HG03280 (cell line): ENCODE measurements around the gene CAMTA1.

Experiments
- ATAC-seq: cut with Tn5 transposase; IDR thresholded peaks from one replicate; pipeline ENCODE4 v1.9.1; 2021; ENCODE audit warnings: mild to moderate bottlenecking, moderate library complexity; ENCODE audit not compliant: unreplicated experiment

The CAMTA1 gene

DNA sequence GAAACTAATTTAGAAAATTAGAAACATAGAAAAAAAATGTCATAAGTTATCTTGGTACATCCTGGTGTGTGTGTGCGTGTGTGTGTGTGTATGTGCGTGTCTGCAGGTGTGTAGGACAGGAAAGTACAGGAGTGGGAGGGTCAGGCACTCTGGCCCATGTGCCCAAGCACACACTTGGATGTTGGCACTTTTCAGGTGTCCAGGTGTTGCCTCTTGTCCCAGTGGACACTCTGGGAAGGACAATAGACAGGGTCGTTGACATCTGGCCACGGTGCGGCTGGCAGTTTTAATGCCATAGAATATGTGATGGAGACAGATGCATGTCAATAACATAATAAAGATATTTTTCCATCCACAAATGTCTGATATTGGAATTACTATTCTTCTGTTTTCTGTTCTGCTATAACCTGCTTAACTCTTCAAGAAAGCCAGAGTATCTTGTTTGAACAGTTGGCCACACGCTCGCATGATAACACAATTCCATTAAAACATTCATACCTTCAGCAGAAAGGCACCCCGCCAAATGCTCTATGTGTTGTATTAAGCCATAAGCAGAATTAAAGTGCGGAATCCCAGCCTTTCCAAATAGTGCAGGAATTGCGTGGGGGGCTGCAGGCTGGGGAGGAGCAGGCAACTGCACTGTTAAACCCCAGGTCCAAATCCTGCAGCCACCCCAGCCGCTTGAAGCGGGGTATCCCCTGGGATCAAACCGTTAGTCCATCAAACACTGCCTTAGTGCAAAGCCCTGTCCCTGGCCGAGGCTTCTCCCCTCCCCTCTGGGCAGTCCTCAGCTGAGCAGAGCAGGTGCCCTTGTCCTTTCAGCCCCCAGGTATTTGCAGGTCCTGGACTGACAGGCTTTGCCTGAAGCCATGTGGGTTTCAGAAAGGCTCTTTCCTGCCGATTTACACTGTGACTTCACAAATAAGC, 390.0 kb downstream of the CAMTA1 start:
- no peak for ATAC-seq

DNA sequence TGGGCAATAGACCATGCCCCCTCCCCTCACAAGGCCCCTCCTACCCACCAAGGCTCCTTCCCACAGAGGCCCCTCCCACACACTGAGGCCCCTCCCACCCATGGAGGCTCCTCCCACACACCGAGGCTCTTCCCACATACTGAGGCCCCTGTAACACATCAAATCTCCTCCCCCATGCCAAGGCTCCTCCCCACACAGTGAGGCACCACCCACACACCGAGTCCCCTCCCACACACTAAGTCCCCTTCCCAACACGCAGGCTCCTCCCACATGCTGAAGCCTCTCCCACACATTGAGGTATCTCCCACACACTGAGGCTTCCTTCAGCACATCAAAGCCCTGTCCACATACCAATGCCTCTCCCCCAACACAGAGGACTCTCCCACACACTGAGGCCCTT, 391.8 kb downstream of the CAMTA1 start:
- ATAC-seq = no peak

DNA sequence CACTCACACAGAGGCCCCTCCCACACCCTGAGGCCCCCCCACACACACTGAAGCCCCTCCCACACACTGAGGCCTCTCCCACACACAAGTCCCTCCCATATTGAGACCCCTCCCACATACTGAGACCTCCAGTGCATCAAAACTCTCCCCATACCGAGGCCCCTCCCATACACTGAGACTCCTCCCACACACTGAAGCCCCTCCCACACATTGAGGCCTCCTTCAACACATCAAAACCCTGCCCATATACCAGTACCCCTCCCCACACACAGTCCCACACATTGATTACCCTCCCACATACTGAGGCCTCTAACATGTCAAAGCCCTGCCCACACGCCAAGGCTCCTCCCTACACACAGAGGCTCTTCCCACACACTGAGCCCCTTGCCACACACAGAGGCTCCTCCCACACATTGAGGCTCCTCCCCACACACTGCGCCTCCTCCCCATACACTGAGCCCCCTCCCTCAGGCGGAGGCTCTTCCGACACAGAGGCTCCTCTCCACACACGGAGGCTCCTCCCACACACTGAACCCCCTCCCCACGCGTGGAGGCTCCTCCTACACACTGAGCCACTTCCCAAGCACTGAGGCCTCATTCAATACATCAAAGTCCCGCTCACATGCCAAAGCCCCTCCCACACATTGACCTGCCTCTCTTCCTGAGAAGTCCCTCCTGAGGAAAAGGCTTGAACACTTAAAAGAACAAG, 392.3 kb downstream of the CAMTA1 start:
- ATAC-seq = no peak

DNA sequence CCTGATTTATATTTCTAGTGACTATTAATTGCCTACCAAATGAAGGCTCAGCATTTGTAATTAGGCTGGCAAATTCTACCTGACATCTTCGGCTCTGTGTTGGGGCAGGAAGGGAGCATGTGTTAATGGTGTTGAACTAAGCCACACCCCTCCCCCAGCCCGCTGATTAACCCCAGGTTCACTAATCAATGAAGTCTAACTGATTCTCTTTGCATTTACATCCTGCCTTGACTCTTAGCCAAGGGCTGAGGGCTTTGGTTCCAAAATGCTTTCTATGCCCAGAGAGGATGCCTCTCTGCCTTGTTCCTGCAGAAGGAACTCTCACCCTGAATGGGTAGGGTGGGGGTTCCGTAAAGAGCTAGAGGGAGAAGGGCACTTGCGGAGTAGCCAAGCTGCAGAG, 393.1 kb downstream of the CAMTA1 start:
- no peak for ATAC-seq

DNA sequence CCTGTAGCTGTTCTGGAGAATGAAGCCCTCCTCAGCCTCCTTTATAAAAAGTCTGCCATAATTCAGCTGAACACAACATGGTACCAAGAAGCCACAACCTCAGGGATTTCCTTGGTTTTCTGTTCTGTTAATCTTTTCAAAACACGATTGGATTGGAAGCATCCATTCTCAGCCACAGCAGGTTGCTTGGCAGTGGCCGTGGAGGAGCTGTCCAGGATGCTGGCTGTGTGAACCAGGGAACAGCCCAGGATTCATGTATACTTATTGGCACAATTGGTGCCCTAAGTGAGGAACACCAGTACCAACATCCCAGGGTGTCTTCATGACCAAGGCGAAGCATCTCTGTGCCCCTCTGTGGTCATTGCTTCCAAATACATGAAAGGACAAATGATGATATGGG, 393.5 kb downstream of the CAMTA1 start:
- ATAC-seq = no peak

DNA sequence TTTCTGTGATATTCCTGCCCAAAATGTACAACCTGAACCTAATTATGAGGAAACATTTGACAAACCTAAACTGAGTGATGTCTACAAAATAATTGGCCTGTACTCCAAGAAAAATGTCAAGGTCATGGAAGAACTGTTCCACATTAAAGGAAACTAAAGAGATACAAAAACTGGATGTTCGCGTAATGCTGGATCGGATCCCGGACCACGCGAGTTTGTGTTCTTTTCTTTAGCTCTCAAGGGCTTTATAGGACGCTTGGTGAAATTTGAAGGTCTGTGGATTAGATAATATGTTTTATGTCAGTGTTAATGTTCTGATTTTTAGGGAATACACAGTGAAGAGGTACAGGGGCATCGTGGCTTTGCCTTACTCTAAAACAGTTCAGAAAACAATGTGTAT, 400.5 kb downstream of the CAMTA1 start:
- ATAC-seq = no peak

DNA sequence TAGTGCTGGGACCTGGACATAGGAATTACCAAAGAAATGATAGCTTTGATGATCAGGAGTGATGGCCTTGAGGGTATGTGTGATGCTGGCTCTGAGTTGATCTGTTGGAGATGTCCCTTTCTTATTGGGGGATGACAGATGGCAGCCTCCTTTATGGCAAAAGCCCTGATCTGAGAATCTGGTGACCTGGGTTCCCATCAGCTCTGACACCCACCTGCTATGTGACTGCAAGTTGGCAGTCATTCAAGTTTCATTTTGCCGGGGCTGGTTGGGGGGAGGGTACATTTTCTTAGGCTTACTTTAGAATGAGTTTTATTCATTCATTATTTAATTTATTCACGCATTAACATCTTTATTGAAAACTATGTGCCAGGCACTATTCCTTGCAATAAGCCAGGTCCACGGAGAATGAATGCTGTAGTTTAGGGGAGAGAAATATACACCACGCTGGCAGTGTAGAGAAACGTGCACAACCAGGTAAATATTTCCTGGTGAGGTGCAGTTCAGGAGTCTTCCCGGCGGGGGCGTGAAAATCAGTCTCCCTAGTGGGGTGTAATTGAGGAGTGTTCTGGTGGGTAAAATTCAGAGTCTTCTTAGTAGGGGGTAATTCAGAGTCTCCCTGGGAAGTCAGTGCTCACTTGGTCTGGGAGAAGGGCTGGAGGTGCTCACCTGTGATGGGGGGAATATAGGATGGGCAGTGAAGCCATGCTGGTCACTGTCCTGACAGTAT, 401.3 kb downstream of the CAMTA1 start:
- ATAC-seq = no peak

DNA sequence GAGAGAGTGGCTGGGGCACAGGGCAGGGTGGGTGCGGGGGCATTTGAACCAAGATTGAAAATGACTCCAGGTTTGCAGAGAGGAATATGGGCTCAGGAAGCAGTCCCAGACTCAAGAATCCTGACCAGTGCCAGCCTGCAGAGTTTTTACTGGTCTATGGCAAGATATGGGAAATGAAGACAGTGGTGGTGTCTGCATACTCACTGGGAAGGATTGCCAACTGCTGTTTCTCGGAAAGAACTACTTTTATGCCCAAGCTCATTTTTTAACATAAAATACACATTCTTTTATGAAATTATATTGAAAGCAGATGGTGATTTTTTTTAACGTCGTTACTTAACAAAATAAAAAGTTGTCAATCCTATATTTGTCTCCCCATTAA, 401.8 kb downstream of the CAMTA1 start:
- no peak for ATAC-seq

DNA sequence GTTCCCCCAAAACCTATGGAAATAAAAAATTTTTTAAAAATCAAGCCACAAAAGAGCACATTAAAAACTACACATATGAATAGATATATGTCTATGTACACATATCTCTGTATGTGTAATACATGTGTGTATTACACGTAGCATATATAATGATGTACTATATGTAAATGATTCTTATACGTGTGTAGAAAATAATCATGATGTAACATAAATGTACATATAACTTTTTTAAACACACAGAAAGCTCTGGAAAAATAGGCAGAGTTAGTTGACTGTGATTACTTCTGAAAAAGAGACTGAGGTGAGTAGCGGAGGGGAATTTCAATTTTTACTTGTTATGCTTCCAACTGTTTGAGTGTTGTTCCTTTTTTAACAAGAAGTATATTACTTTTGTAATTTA, 405.0 kb downstream of the CAMTA1 start:
- no peak for ATAC-seq

DNA sequence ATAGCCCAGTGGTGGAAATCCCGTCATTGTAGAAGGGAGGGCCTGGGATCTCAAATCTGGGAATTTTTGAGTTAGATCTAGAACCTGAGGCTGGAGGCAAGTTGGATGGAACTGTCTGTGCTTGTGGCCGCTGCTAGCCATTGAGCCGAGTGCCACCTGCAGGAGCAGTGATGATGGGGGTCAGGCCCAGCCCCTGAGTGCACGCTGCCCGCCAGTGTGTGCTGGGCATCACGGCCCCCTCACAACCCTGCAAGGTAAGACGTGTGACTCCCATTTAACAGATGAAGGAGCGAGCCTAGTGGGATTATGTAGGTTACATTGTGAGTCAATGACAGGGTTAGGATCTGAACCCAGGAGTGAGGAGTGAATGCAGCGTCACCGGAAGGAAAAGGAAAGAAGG, 407.2 kb downstream of the CAMTA1 start:
- no peak for ATAC-seq

DNA sequence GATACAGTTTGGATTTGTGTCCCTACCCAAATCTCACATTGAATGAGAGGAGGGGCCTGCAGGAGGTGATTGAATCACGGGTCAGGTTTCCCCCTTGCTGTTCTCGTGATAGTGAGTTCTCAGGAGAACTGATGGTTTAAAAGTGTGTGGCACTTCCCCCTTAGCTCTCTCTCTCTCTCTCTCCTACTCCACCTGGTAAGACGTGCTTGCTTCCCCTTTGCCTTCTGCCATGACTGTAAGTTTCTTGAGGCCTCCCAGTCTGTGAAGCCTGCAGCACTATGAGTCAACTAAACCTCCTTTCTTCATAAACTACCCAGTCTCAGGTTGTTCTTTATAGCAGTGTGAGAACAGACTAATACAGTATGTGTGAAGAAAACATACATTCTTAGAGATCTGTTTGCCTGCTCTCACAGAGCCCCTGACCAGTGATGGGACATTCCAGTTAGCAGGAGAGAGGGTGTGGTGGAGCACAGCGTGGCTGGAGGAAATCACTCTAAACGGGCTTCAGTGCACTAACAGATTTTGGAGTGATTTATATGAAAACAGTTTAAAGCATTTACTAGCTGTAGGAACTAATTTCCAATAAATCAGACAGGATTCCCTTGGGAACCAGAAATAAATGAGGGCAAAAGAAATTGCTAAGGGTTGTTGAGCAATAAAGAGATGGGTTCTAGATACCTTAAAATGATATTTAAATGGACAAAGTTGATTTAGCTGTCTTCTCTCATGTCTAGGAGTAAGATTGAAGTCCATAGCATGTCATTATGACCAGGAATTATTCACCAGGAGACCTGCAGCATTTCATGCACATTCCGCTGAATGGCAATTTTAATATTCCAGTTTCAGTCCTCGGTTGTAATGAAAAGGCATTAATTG, 411.0 kb downstream of the CAMTA1 start:
- no peak for ATAC-seq

DNA sequence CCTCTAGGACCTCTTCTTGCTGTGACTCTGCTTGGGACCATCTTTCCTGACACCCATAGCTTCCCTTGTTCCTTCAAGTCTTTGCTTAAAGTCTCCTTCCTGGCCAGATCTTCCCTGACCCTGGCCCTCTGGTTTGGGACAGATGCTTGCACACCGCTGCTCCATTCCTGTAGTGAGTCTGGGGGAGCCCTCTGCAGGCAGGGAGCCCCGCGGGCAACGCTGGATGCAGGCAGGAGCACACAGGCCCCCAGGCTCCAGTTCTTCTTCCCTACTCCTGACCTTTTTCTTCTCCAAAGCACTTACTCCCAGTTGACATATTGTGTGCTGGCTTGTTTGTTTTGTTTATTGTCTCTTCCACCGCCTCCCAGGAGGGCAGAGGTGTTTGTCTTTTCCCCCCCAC, 413.4 kb downstream of the CAMTA1 start:
- no peak for ATAC-seq

DNA sequence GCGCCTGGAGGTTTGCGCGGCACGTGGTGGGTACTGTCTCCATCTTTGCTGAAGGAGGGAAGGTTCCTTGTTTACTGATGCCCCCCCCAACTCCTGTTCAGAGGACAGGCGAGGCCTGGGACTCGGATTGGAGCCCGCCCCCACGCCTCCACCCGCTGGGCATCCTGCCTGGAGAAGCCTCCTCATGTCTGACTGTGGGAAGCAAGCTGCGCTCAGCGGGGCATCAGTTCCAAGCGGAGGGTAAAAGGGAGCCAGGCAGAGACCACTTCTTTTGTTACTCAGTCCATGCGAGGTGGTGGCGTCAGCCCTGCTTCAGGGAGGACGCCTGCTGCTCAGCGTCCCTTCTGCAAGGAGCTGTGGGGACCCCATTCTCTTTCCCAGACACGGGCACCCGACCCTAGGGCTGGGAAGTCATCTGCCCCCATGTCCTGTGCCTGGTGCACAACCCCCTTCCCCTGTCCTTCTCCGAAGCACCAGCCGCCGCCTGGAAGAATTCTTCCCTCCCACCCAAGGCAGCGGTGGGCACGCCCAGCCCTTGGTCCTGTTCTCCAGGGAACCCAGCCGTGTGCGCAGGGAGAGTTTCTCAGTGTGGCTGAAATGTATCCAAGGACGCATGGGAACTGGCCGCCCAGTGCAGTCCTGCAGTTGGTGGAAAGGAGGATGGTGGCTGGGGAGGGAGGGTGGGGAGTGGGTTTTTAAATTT, 414.0 kb downstream of the CAMTA1 start:
- no peak for ATAC-seq

DNA sequence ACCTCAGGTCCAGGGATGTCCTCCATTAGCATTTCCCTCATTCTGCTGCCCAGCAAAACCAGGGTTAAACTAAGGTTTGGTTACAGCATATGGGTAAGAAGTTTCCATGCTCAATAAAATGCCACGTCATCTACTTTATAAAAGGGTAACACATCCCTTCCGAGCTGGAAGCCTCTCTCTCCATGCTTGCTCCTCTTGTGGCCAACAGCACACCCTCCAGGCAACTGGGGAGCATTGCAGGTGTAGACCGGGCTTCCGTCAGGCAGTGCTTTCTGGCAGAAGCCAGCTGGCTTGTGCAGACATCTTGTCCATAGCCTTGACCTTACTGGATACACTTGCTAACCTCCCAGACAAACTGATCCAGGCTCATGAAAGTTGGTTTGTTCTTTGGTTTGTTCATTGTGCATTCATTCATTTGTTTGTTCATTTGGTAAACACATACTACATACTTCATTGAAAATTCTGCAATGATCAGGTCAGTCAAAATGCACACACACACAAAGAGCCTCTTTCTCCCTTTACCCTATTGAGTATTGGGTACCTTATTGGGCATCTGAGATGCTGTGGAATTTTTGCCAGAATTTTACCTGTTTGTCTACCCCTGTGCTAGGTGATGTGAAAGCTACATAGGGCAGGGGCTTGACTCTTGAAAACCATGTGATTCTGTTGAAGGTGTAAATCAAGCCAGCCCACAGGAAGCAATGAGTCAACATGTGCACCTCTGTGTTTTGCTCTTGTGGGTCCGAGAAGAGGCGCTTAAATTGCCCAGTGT, 422.8 kb downstream of the CAMTA1 start:
- no peak for ATAC-seq

DNA sequence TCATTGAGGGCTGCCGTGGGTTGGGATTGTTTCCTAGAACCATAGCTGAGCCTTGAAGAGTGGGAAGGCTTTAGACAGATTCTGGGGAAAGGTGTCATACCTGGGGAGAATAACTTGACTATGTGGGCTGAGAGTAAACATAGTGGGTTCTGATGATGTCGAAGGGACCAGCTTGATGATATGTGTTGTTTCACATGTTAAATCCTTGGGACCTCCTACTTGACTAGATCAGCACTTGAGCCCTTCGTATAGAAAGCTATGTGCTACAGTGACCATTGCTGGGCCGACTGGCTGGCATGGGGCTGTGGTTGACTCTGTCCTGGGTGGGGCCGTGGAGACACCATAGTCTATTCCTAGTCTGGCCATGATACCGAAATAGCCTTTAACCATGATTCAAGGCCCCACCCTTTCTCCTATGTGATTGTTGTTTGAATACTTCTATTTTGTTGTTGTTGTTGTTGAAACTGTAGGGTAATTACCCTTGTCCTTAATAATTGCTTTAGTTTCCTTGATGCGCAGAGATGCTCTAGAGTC, 423.5 kb downstream of the CAMTA1 start:
- ATAC-seq = no peak

DNA sequence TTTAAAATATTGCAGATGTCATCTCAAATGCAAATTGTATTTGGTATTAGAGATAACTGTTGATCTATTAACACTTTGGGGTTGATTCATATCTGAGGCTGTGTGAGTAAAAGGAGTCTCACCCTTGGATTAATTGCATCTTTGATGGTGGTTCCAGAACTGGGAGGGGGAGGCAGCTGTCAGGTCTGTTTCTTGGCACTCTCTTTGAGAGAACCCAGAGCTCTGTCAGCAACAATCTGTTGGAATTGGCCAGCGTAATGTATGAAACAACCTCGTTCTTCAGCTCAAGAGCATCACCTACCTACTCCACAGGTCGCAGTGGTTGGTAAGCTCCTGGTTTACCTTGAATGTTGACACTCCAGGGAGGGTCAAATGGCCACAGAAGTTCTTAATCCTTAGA, 424.1 kb downstream of the CAMTA1 start:
- no peak for ATAC-seq

DNA sequence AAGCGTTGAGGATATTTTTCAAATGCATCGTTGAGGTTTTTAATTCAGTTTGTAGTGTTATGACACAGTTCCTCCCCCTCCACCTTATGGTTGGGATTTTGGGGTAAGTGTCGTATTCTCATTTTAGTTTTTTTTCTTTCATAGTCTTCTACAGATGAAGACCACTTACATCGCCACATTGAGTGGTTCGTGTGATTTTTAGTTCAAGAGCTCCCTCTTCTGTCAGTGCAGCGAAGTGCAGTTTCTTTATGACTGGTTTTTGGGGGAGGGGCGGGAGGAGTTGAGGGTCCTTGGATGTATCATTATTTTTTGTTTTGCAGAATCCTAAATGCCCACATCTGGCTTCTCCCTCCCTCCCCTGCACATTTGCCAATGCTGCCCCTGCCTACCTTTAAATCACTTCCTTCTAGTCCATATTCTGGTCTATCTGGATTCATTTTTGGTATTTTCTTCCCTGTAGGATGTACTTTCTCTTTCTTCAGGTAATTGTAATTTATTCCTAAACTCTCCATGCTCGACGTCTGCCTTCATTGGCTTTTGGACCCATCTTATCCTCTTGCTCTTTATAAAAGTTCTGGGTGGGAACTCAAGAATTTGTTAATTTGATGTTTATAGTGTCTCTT, 433.1 kb downstream of the CAMTA1 start:
- no peak for ATAC-seq

DNA sequence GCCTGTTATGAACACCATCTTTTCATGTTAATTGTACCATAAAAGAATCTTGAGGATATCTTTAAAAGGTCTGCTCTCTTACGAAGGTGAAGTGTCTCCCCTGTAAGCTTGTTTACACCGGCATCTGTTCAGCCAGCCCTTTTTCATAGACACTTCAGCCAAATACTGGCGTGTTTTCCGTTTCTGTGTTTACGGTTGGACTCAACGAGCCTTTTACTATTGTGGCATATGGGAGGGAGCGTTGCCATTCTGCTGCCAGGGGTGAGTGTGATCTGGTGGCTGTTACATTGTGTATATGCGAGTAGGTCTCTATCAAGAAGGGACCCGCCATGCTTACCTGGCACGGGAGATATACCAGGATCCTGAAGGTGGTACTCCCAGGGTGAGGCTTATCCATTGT, 433.8 kb downstream of the CAMTA1 start:
- ATAC-seq = no peak

DNA sequence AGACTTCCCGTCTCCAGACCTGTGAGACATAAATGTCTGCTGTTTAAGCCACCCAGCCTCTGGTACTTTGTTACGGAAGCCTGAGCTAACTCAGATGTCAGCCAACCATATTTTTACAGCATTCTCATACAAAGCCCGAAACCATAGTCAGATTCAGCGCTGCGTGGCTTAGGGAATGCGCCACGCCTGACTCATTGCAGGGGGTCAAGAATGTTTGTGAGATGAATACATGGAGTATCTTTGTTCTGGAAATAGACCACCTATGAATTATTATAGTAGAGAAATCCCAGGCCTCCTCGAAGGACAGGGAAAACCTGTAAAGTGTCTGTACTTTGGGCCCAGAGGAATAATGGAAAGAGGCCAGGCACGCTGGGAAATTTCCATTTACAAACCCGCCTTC, 434.8 kb downstream of the CAMTA1 start:
- ATAC-seq = no peak
